Stomach (tissue), 9 donors: ENCODE data around the gene FGFBP1. TPM values are rescaled to one million over a fixed set of nuclear protein-coding genes. Genes with fewer than 3 reads are reported as not detected.

ENCODE experiments used
- DNase-seq, 2 donors: peaks; one replicate each; pipeline versions ENCODE4 v3.0.0 to v3.0.0-alpha.2; 2013 to 2019
- H3K27ac ChIP-seq, 5 donors: fragments of 200-600 bp in 4 of 5; sonication (generic) in 4 of 5; one replicate each; pipeline ENCODE4 v1.5.1; 2013 to 2019; ENCODE audit warnings: mild to moderate bottlenecking in 1 of 5, moderate library complexity in 1 of 5
- H3K27me3 ChIP-seq, 3 donors: fragments of 200-600 bp; sonication (generic); one replicate each; pipeline ENCODE4 v1.5.1; 2017 to 2019; ENCODE audit warnings: mixed run types in 1 of 3
- H3K36me3 ChIP-seq, 4 donors: fragments of 200-600 bp; sonication (generic); 1 replicate in 3 of 4; 2 replicates in 1 of 4; pipeline ENCODE4 v1.5.1; 2016 to 2019
- H3K4me1 ChIP-seq, 4 donors: fragments of 200-600 bp; sonication (generic); one replicate each; pipeline ENCODE4 v1.5.1; 2016 to 2019
- H3K4me3 ChIP-seq, 4 donors: fragments of 200-600 bp; sonication (generic) in 3 of 4; one replicate each; pipeline ENCODE4 v1.5.1; 2016 to 2019; ENCODE audit warnings: mild to moderate bottlenecking in 1 of 4
- H3K9me3 ChIP-seq, 4 donors: fragments of 200-600 bp; sonication (generic); one replicate each; pipeline ENCODE4 v1.5.1; 2016 to 2019
- CTCF ChIP-seq, 7 experiments: fragments of 450-650 bp in 4 of 7; fragments of 200-600 bp in 3 of 7; sonication (generic) in 3 of 7; IDR thresholded peaks; one replicate each; pipeline ENCODE4 v1.5.1; 2016 to 2019; ENCODE audit warnings: antibody characterized with exemption in 7 of 7, control low read depth in 2 of 7, mild to moderate bottlenecking in 1 of 7
- EP300 ChIP-seq: sonication (generic); formaldehyde crosslinking; IDR thresholded peaks from one replicate; pipeline ENCODE4 v1.6.1; 2017; ENCODE audit warnings: antibody characterized with exemption
- POLR2A ChIP-seq, 4 donors: fragments of 450-650 bp; IDR thresholded peaks; one replicate each; pipeline ENCODE4 v1.6.1; 2016; ENCODE audit warnings: antibody characterized with exemption in 4 of 4, control low read depth in 2 of 4, mild to moderate bottlenecking in 1 of 4, moderate library complexity in 1 of 4
- POLR2AphosphoS5 ChIP-seq, 3 donors: sonication (generic); formaldehyde crosslinking; IDR thresholded peaks; one replicate each; pipeline ENCODE4 v1.6.1; 2016; ENCODE audit warnings: antibody characterized with exemption in 3 of 3
- WGBS, 5 donors: extraction: QIAGEN DNeasy Blood & Tissue Kit in 3 of 5; methylation state at CpG; one replicate each; pipeline versions ENCODE4 v1.1.5 to v1.1.7; 2013 to 2018; 5-methylcytosine and 5-hydroxymethylcytosine counted together
- intact Hi-C: fragments of 100-400 bp; cut with DNase I; formaldehyde crosslinking; loops from one replicate; pipeline ENCODE4 v1.15.1; 2023; ENCODE audit warnings: low total_unique reads
- polyA plus RNA-seq, 3 donors: library from polyadenylated mRNA; stranded (reverse); fragments of 200-250 nt; gene quantifications; one replicate each; pipeline ENCODE4 v1.2.3, GENCODE V29; 2013
- total RNA-seq, 5 donors: library from RNA; depleted of rRNA; stranded (reverse); fragments of >200 nt; gene quantifications; one replicate each; pipeline versions ENCODE4 v1.1.0 to v1.2.3, GENCODE V29; 2014 to 2016
- donor health status: healthy with polysubstance abuse.
- donor health status: Bipolar disorder and iron deficiency.
- donor health status: healthy.

Gene FGFBP1
- total and polyA plus RNA-seq, 8 donors, result 0.61 to 105 (median 0.71) TPM; not detected in 4

GRCh38 chr4:15963001-15963451 is 24.5 kb upstream of the FGFBP1 start, which contains the start of gene FGFBP2:
Gene FGFBP2, minus strand, starts transcription at chr4:15963175. Its CDS starts 46 bp downstream, at chr4:15963129.
- 18 to 37% (median 24%) methylated on average over 9 of the region's 9 CpGs for WGBS, 5 donors
- no peak for TF ChIP-seq POLR2A (IDR thresholded peaks at IDR 0.05)
- TF ChIP-seq POLR2AphosphoS5 (IDR thresholded peaks at IDR 0.05), result no peak
- peak in 4 of 7 experiments; percentile 24 to 41 (median 30) for TF ChIP-seq CTCF (IDR thresholded peaks at IDR 0.05)
- TF ChIP-seq EP300, result no peak
- H3K27ac ChIP-seq, result no peak within 1 kb of the TSS
- peaks cover 0 to 14% (median 9%) of the 10 kb centered on the region in 4 donors for H3K4me1 ChIP-seq
- intact Hi-C loops, result no loop called here
- H3K36me3 ChIP-seq, result no peaks in the 10 kb centered on the region
- H3K4me3 ChIP-seq, result no peak within 1 kb of the TSS
- peaks cover 0 to 8% (median 4%) of the 10 kb centered on the region in 4 donors for H3K9me3 ChIP-seq
- H3K27me3 ChIP-seq, result no peaks in the 10 kb centered on the region
- DNase-seq, result peak; percentile 51 to 84

- no peak for TF ChIP-seq POLR2AphosphoS5 (IDR thresholded peaks at IDR 0.05)
- TF ChIP-seq CTCF (IDR thresholded peaks at IDR 0.05), result no peak
- TF ChIP-seq POLR2A (IDR thresholded peaks at IDR 0.05), result no peak
- TF ChIP-seq EP300, result no peak
- Histone ChIP-seq H3K4me3 (no peak overlapping the region), H3K36me3 (no peaks in the 10 kb centered on the region), H3K9me3 (peaks cover 0 to 8% (median 4%) of the 10 kb centered on the region in 4 donors), H3K27me3 (no peaks in the 10 kb centered on the region), H3K27ac (no peak overlapping the region), H3K4me1 (peaks cover 0 to 14% (median 9%) of the 10 kb centered on the region in 4 donors)
- intact Hi-C loops, result no loop called here
- DNase-seq, result peak in 1 of 2 donors; percentile 35
- 72 to 81% (median 77%) methylated on average over 16 of the region's 16 CpGs for WGBS, 5 donors
Measured at GRCh38 chr4:15961781-15962510, 23.4 kb upstream of the FGFBP1 start.

- Histone ChIP-seq H3K27ac (no peak overlapping the region), H3K36me3 (no peaks in the 10 kb centered on the region), H3K4me1 (peaks cover 0 to 19% (median 8%) of the 10 kb centered on the region in 4 donors), H3K27me3 (no peaks in the 10 kb centered on the region), H3K4me3 (no peak overlapping the region), H3K9me3 (no peaks in the 10 kb centered on the region)
- DNase-seq, result no peak
- intact Hi-C loops, result loop anchor here (5.0 to 10.0 kb wide), 2 partner anchors 76 to 154 kb away; no protein-coding TSS in a partner anchor
- TF ChIP-seq POLR2A (IDR thresholded peaks at IDR 0.05) (no peak), POLR2AphosphoS5 (IDR thresholded peaks at IDR 0.05) (no peak), EP300 (no peak), CTCF (IDR thresholded peaks at IDR 0.05) (no peak)
- WGBS, 5 donors, result 73 to 87% (median 80%) methylated on average over 2 of the region's 2 CpGs
Measured at GRCh38 chr4:15958562-15958961, 20.0 kb upstream of the FGFBP1 start.

- 40 to 51% (median 45%) methylated on average over 9 of the region's 9 CpGs for WGBS, 5 donors
- TF ChIP-seq CTCF (IDR thresholded peaks at IDR 0.05) (peak in 5 of 7 experiments; percentile 58 to 98 (median 90)), EP300 (no peak), POLR2AphosphoS5 (IDR thresholded peaks at IDR 0.05) (peak in 1 of 3 donors; percentile 19)
- intact Hi-C loops, result loop anchor here (5.0 to 10.0 kb wide), 2 partner anchors 74 to 152 kb away; no protein-coding TSS in a partner anchor
Measured at GRCh38 chr4:15956179-15956850, 17.8 kb upstream of the FGFBP1 start.

More at GRCh38 chr4:15956179-15956850, 17.8 kb upstream of the FGFBP1 start:
- H3K9me3 ChIP-seq, result no peaks in the 10 kb centered on the region
- H3K27ac ChIP-seq, result no peak overlapping the region
- H3K27me3 ChIP-seq, result no peaks in the 10 kb centered on the region
- no peaks in the 10 kb centered on the region for H3K36me3 ChIP-seq
- peak; percentile 84 to 88 for DNase-seq
- no peak overlapping the region for H3K4me3 ChIP-seq
- H3K4me1 ChIP-seq, result peaks cover 0 to 6% (median 0%) of the 10 kb centered on the region in 4 donors
